ENCODE measurements around the gene TMEM158.

The TMEM158 gene

GRCh38 chr3:45226206-45226915 is at the start of gene TMEM158:
TMEM158 (minus strand) TSS chr3:45226287; CDS start chr3:45226027, 260 bp downstream.
- DNase-seq (ENCODE audit: low read depth in 3 of 3): peak; percentile 47 to 84 (median 70)

- no peak for DNase-seq (ENCODE audit: low read depth in 3 of 3)
Observed at GRCh38 chr3:45275006-45275704, 49.1 kb upstream of the TMEM158 start.

- DNase-seq (ENCODE audit: low read depth in 3 of 3): no peak
Observed at GRCh38 chr3:45273681-45274515, 47.8 kb upstream of the TMEM158 start.

- DNase-seq (ENCODE audit: low read depth in 3 of 3): no peak
Observed at GRCh38 chr3:45272828-45273470, 46.9 kb upstream of the TMEM158 start.

GRCh38 chr3:45272032-45272810 is 46.1 kb upstream of the TMEM158 start:
- no peak for DNase-seq (ENCODE audit: low read depth in 3 of 3)

GRCh38 chr3:45269952-45270351 is 43.9 kb upstream of the TMEM158 start:
- DNase-seq (ENCODE audit: low read depth in 3 of 3): no peak

GRCh38 chr3:45267097-45267496 is 41.0 kb upstream of the TMEM158 start:
- no peak for DNase-seq (ENCODE audit: low read depth in 3 of 3)

GRCh38 chr3:45261333-45262110 is 35.4 kb upstream of the TMEM158 start:
- DNase-seq (ENCODE audit: low read depth in 3 of 3): no peak

- no peak for DNase-seq (ENCODE audit: low read depth in 3 of 3)
Observed at GRCh38 chr3:45259133-45259532, 33.0 kb upstream of the TMEM158 start.

- no peak for DNase-seq (ENCODE audit: low read depth in 3 of 3)
Observed at GRCh38 chr3:45258317-45258716, 32.2 kb upstream of the TMEM158 start.

GRCh38 chr3:45253316-45253715 is 27.2 kb upstream of the TMEM158 start:
- DNase-seq (ENCODE audit: low read depth in 3 of 3): no peak

- no peak for DNase-seq (ENCODE audit: low read depth in 3 of 3)
Observed at GRCh38 chr3:45252826-45253225, 26.7 kb upstream of the TMEM158 start.

- no peak for DNase-seq (ENCODE audit: low read depth in 3 of 3)
Observed at GRCh38 chr3:45249391-45249790, 23.3 kb upstream of the TMEM158 start.

GRCh38 chr3:45246241-45246640 is 20.2 kb upstream of the TMEM158 start:
- DNase-seq (ENCODE audit: low read depth in 3 of 3): no peak

GRCh38 chr3:45244356-45244755 is 18.3 kb upstream of the TMEM158 start:
- no peak for DNase-seq (ENCODE audit: low read depth in 3 of 3)

GRCh38 chr3:45241206-45241605 is 15.1 kb upstream of the TMEM158 start:
- no peak for DNase-seq (ENCODE audit: low read depth in 3 of 3)

GRCh38 chr3:45240292-45240691 is 14.2 kb upstream of the TMEM158 start:
- DNase-seq (ENCODE audit: low read depth in 3 of 3): no peak

GRCh38 chr3:45239254-45239653 is 13.2 kb upstream of the TMEM158 start:
- DNase-seq (ENCODE audit: low read depth in 3 of 3): no peak

GRCh38 chr3:45236964-45237363 is 10.9 kb upstream of the TMEM158 start:
- no peak for DNase-seq (ENCODE audit: low read depth in 3 of 3)

- no peak for DNase-seq (ENCODE audit: low read depth in 3 of 3)
Observed at GRCh38 chr3:45235409-45235808, 9.3 kb upstream of the TMEM158 start.
